Testis (tissue), 3 donors: Measurements from ENCODE around the gene FSIP2. TPM values are rescaled to one million over a fixed set of nuclear protein-coding genes. Genes with fewer than 3 reads are reported as not detected.

ENCODE experiments used
- DNase-seq: peaks from one replicate; pipeline ENCODE4 v3.0.0-alpha.2; 2019
- H3K27ac ChIP-seq, 2 donors: fragments of 200-600 bp; sonication (generic); one replicate each; pipeline ENCODE4 v1.5.1; 2019
- H3K27me3 ChIP-seq: fragments of 200-600 bp; sonication (generic); one replicate; pipeline ENCODE4 v1.5.1; 2019
- H3K36me3 ChIP-seq: fragments of 200-600 bp; sonication (generic); one replicate; pipeline ENCODE4 v1.5.1; 2017; ENCODE audit warnings: low read depth; ENCODE audit errors: missing control alignments
- H3K4me1 ChIP-seq: fragments of 200-600 bp; sonication (generic); one replicate; pipeline ENCODE4 v1.5.1; 2019
- H3K4me3 ChIP-seq, 2 donors: fragments of 200-600 bp; sonication (generic); one replicate each; pipeline ENCODE4 v1.5.1; 2017 to 2019
- H3K9me3 ChIP-seq: fragments of 200-600 bp; sonication (generic); one replicate; pipeline ENCODE4 v1.5.1; 2017
- CTCF ChIP-seq, 3 experiments: fragments of 450-650 bp in 2 of 3; fragments of 200-600 bp in 1 of 3; sonication (generic) in 1 of 3; IDR thresholded peaks; one replicate each; pipeline ENCODE4 v1.5.1; 2016 to 2019; ENCODE audit warnings: antibody characterized with exemption in 3 of 3, mild to moderate bottlenecking in 2 of 3, moderate library complexity in 1 of 3
- POLR2A ChIP-seq: fragments of 450-650 bp; IDR thresholded peaks from one replicate; pipeline ENCODE4 v1.6.1; 2017; ENCODE audit warnings: antibody characterized with exemption, mild to moderate bottlenecking, moderate library complexity
- WGBS, 2 donors: methylation state at CpG; one replicate each; pipeline ENCODE4 v1.1.5; 2018; 5-methylcytosine and 5-hydroxymethylcytosine counted together
- intact Hi-C: fragments of 100-400 bp; cut with DNase I; formaldehyde crosslinking; loops from one replicate; pipeline ENCODE4 v1.15.1; 2023; ENCODE audit warnings: low total_unique reads
- polyA plus RNA-seq: library from polyadenylated mRNA; stranded (reverse); fragments of 350-450 nt; fragmentation: Illumina TruSeq; extraction: RNeasy Lipid Tissue Mini Kit (QIAGEN cat#74804); gene quantifications from one replicate; pipeline ENCODE4 v1.2.3, GENCODE V29; 2014; ENCODE audit warnings: low read depth, low replicate concordance; ENCODE audit not compliant: insufficient read depth
- total RNA-seq, 2 donors: library from RNA; depleted of rRNA; stranded (reverse); fragments of >200 nt; gene quantifications; one replicate each; pipeline ENCODE4 v1.2.3, GENCODE V29; 2016

Gene FSIP2
- total and polyA plus RNA-seq, 3 donors from 2014 or later = 14.6 to 75.9 (median 31.8) TPM

- intact Hi-C loops = no loop called here
- DNase-seq = no peak
- Histone ChIP-seq H3K27me3 (no peaks in the 10 kb centered on the region), H3K4me1 (no peaks in the 10 kb centered on the region), H3K9me3 (no peaks in the 10 kb centered on the region), H3K36me3 (no peaks in the 10 kb centered on the region), H3K4me3 (no peak overlapping the region), H3K27ac (no peak overlapping the region)
- TF ChIP-seq CTCF (IDR thresholded peaks at IDR 0.05) (no peak), POLR2A (no peak)
These were observed 18.8 kb downstream of the FSIP2 start for GRCh38 chr2:185757356-185757755.

GRCh38 chr2:185771396-185771795 lies 32.8 kb downstream of the FSIP2 start:
- no peak for DNase-seq
- no peak for TF ChIP-seq POLR2A
- Histone ChIP-seq H3K4me1 (no peaks in the 10 kb centered on the region), H3K27me3 (no peaks in the 10 kb centered on the region), H3K4me3 (no peak overlapping the region), H3K27ac (no peak overlapping the region), H3K9me3 (no peaks in the 10 kb centered on the region), H3K36me3 (no peaks in the 10 kb centered on the region)
- intact Hi-C loops = no loop called here

GRCh38 chr2:185780890-185781289 lies 42.3 kb downstream of the FSIP2 start:
- Histone ChIP-seq H3K27me3 (no peaks in the 10 kb centered on the region), H3K4me1 (no peaks in the 10 kb centered on the region), H3K4me3 (no peak overlapping the region), H3K36me3 (no peaks in the 10 kb centered on the region), H3K9me3 (no peaks in the 10 kb centered on the region), H3K27ac (no peak overlapping the region)
- TF ChIP-seq CTCF (IDR thresholded peaks at IDR 0.05) = no peak
- TF ChIP-seq POLR2A = no peak
- intact Hi-C loops = no loop called here
- 40 to 49% methylated on average over 2 of the region's 2 CpGs for WGBS, 2 donors
- no peak for DNase-seq

GRCh38 chr2:185782223-185782769 lies 43.7 kb downstream of the FSIP2 start:
- 68 to 78% methylated on average over 4 of the region's 4 CpGs for WGBS, 2 donors
- H3K4me3 ChIP-seq = no peak overlapping the region
- H3K36me3 ChIP-seq = no peaks in the 10 kb centered on the region
- no peak overlapping the region for H3K27ac ChIP-seq
- TF ChIP-seq CTCF (IDR thresholded peaks at IDR 0.05) (no peak), POLR2A (no peak)
- no peaks in the 10 kb centered on the region for H3K27me3 ChIP-seq
- H3K4me1 ChIP-seq = no peaks in the 10 kb centered on the region
- intact Hi-C loops = no loop called here
- no peaks in the 10 kb centered on the region for H3K9me3 ChIP-seq
- DNase-seq = no peak

GRCh38 chr2:185785156-185785555 lies 46.6 kb downstream of the FSIP2 start:
- H3K36me3 ChIP-seq = no peaks in the 10 kb centered on the region
- DNase-seq = no peak
- no peaks in the 10 kb centered on the region for H3K27me3 ChIP-seq
- H3K4me3 ChIP-seq = no peak overlapping the region
- H3K9me3 ChIP-seq = no peaks in the 10 kb centered on the region
- no peaks in the 10 kb centered on the region for H3K4me1 ChIP-seq
- TF ChIP-seq POLR2A = no peak
- TF ChIP-seq CTCF (IDR thresholded peaks at IDR 0.05) = no peak
- H3K27ac ChIP-seq = no peak overlapping the region
- intact Hi-C loops = no loop called here
